Omental fat pad (tissue), 4 donors: ENCODE measurements around the gene PDE8A. TPM values are rescaled to one million over a fixed set of nuclear protein-coding genes. Genes with fewer than 3 reads are reported as not detected.

Source experiments
- ATAC-seq: fragments of 150-250 bp; one replicate; pipeline ENCODE4 v1.9.1; 2016; ENCODE audit warnings: mild to moderate bottlenecking, moderate library complexity; ENCODE audit not compliant: low FRiP score
- DNase-seq: peaks from one replicate; pipeline ENCODE4 v3.0.0-alpha.2; 2019; ENCODE audit warnings: low spot score
- total RNA-seq, 4 donors: library from RNA; depleted of rRNA; stranded (reverse); fragments of >200 nt; gene quantifications; one replicate each; pipeline ENCODE4 v1.1.0, GENCODE V29; 2016
- TF ChIP-seq, protein P1 (sequence below), 3 donors: fragments of 450-650 bp; IDR thresholded peaks; one replicate each; pipeline ENCODE4 v1.5.1; 2016 to 2017; ENCODE audit warnings: antibody characterized with exemption in 3 of 3, mild to moderate bottlenecking in 3 of 3, moderate library complexity in 2 of 3

The PDE8A gene
- total RNA-seq, 4 donors from 2014 or later: 61.0 to 86.5 (median 79.0) TPM

DNA sequence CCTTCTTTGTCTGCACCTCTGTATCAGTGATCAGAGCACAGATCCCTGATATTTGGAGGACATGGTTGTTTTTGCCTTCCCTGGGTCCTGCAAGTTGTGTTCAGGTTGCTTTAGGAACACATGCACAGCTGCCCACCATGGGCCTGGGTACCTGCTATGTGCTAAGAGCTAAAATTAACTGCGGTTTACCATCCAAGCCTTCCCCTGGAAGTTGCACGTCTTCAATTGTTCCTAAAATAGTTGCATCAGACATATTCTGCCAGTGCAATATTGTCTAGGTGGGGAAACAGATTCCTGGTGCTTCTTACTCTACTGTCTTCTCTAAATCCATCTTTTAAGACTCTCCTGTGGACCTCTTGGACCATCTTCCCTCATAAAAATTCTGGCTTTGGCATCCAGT, 80.9 kb downstream of the PDE8A start:
- ATAC-seq: no peak
- TF ChIP-seq, protein P1, sequence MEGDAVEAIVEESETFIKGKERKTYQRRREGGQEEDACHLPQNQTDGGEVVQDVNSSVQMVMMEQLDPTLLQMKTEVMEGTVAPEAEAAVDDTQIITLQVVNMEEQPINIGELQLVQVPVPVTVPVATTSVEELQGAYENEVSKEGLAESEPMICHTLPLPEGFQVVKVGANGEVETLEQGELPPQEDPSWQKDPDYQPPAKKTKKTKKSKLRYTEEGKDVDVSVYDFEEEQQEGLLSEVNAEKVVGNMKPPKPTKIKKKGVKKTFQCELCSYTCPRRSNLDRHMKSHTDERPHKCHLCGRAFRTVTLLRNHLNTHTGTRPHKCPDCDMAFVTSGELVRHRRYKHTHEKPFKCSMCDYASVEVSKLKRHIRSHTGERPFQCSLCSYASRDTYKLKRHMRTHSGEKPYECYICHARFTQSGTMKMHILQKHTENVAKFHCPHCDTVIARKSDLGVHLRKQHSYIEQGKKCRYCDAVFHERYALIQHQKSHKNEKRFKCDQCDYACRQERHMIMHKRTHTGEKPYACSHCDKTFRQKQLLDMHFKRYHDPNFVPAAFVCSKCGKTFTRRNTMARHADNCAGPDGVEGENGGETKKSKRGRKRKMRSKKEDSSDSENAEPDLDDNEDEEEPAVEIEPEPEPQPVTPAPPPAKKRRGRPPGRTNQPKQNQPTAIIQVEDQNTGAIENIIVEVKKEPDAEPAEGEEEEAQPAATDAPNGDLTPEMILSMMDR (IDR thresholded peaks at IDR 0.05): no peak
- DNase-seq: no peak

- TF ChIP-seq, protein P1 (IDR thresholded peaks at IDR 0.05): no peak
- ATAC-seq (no peak), DNase-seq (no peak)
These were observed 81.4 kb downstream of the PDE8A start for GRCh38 chr15:85063088-85063487.

DNA sequence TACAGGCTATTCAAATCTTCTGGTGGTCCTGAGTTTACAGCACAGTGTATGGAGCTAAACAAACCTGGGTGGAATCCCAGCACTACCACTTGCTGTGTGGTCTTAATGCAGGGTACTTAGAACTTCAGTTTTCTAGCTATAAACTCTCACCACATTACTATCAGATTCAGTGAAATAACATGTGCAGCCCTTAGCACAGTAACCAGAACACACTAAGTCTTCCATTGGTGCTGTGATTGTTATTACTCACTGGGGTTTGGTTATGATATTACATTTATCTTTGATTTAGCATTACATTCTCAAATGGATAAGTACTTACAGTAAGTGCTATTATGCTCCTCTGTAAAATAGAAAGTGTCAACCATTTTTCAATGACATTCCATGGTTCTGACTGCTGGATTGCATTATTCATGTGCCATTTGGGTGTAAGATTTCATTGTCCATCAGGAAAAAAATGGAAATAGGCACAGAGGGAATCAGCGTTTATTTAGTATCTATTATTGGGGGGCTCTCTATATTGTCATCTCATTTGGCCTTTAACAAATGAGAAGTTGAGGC, 81.9 kb downstream of the PDE8A start:
- ATAC-seq (no peak), DNase-seq (no peak)
- TF ChIP-seq, protein P1 (IDR thresholded peaks at IDR 0.05): no peak

DNA sequence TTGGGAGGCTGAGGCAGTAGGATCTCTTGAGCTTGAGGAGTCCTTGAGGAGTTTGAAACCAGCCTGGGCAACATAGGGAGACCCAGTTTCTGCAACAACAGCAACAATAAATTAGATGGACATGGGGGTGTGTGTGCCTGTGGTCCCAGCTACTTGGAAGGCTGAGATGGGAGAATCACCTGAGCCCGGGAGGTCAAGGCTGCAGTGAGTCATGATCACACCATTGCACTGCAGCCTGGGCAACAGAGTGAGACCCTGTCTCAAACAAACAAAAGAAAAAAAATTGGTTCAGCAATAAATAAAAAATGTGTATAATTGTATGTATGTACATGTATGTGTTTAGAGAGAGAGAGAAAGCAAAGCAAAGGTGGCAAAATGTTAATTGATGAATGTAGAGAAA, 83.1 kb downstream of the PDE8A start:
- ATAC-seq (no peak), DNase-seq (no peak)
- TF ChIP-seq, protein P1 (IDR thresholded peaks at IDR 0.05): no peak

DNA sequence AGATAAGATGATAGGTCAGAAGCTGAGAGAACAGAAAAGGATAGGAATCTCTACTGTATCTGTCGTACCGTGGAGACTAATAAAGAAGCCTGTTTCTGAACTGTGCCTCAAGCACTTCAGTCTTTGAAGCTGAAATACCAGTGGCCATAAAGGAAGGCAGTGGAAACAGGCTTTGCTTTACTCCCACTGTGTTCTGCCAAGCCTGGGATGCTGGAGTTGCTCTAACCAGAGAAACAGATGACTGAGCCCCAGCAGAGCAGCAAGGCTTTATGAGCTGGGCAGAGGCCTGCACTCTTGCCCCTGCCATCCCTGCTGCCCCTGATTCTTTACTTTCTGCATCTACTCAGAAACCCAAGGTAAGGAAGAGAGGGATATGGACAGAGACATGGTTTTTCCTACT, 89.4 kb downstream of the PDE8A start:
- TF ChIP-seq, protein P1 (IDR thresholded peaks at IDR 0.05): no peak
- DNase-seq: no peak
- no peak for ATAC-seq

- ATAC-seq: no peak
- DNase-seq: no peak
- TF ChIP-seq, protein P1 (IDR thresholded peaks at IDR 0.05): no peak
These were observed 89.8 kb downstream of the PDE8A start for GRCh38 chr15:85071504-85071903.

DNA sequence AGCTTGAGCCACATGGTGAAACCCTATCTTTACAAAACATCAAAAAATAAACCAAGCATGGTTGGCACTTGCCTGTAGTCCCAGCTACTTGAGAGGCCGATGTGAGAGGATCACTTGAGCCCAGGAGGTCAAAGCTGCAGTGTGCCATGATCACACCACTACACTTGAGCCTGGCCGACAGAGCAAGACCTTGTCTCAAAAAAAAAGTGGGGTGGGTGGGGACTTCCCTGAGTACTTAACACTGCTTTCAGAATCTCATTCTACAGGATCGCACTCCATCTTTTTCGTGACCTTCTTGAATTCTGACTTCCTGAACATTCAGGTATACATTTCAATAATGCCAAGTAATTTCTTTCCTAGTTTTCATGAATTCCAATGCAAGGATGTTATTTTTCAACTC, 91.3 kb downstream of the PDE8A start:
- TF ChIP-seq, protein P1 (IDR thresholded peaks at IDR 0.05): no peak
- ATAC-seq (no peak), DNase-seq (no peak)
